H9 (cell line): ENCODE measurements around the gene MGMT. TPM values are rescaled to one million over a fixed set of nuclear protein-coding genes. Genes with fewer than 3 reads are reported as not detected.

Experiments used
- DNase-seq: peaks from one replicate; pipeline ENCODE4 v3.0.0-alpha.2; 2017
- H2AFZ ChIP-seq: one replicate; pipeline ENCODE4 v1.6.1; 2013; ENCODE audit warnings: mild to moderate bottlenecking, low read length, control low read depth, moderate library complexity
- H2AK5ac ChIP-seq: 2 replicates; pipeline ENCODE4 v1.6.1; 2013; ENCODE audit warnings: low read length, control low read depth, mixed read lengths; ENCODE audit not compliant: insufficient read length
- H2BK120ac ChIP-seq: one replicate; pipeline ENCODE4 v1.6.1; 2013; ENCODE audit warnings: low read depth, mild to moderate bottlenecking, low read length, control low read depth, inconsistent platforms; ENCODE audit not compliant: poor library complexity, severe bottlenecking
- H2BK12ac ChIP-seq: 2 replicates; pipeline ENCODE4 v1.6.1; 2013; ENCODE audit warnings: low read length, control low read depth, mixed read lengths, low read depth; ENCODE audit not compliant: insufficient read length
- H2BK15ac ChIP-seq: 2 replicates; pipeline ENCODE4 v1.6.1; 2013; ENCODE audit warnings: low read depth, low read length, control low read depth
- H2BK20ac ChIP-seq: one replicate; pipeline ENCODE4 v1.6.1; 2013; ENCODE audit warnings: low read depth, mild to moderate bottlenecking, low read length, control low read depth, inconsistent platforms; ENCODE audit not compliant: poor library complexity, severe bottlenecking
- H2BK5ac ChIP-seq: 2 replicates; pipeline ENCODE4 v1.6.1; 2013; ENCODE audit warnings: low read length, control low read depth, mixed read lengths; ENCODE audit not compliant: insufficient read length
- H3K14ac ChIP-seq: 2 replicates; pipeline ENCODE4 v1.6.1; 2013; ENCODE audit warnings: low read length, control low read depth; ENCODE audit not compliant: insufficient read depth
- H3K18ac ChIP-seq: 2 replicates; pipeline ENCODE4 v1.6.1; 2013; ENCODE audit warnings: low read depth, mild to moderate bottlenecking, mixed read lengths, low read length, control low read depth; ENCODE audit not compliant: insufficient read length
- H3K23ac ChIP-seq: 2 replicates; pipeline ENCODE4 v1.6.1; 2013; ENCODE audit warnings: low read length, control low read depth, mixed read lengths, low read depth; ENCODE audit not compliant: insufficient read length
- H3K23me2 ChIP-seq: 2 replicates; pipeline ENCODE4 v1.6.1; 2013; ENCODE audit warnings: low read depth, mild to moderate bottlenecking, mixed read lengths, low read length, control low read depth; ENCODE audit not compliant: insufficient read length, poor library complexity, severe bottlenecking
- H3K27ac ChIP-seq: 2 replicates; pipeline ENCODE4 v1.5.1; 2013; ENCODE audit warnings: low read length, control low read depth, mixed read lengths, low read depth; ENCODE audit not compliant: insufficient read length
- H3K27me3 ChIP-seq: 2 replicates; pipeline ENCODE4 v1.6.1; 2013; ENCODE audit warnings: low read length, control low read depth, inconsistent platforms; ENCODE audit not compliant: insufficient read depth
- H3K4ac ChIP-seq: 2 replicates; pipeline ENCODE4 v1.6.1; 2013; ENCODE audit warnings: low read depth, mild to moderate bottlenecking, control low read depth, inconsistent platforms, low read length, moderate library complexity
- H3K4me1 ChIP-seq: 2 replicates; pipeline ENCODE4 v1.6.1; 2013; ENCODE audit warnings: low read length, control low read depth, inconsistent platforms; ENCODE audit not compliant: insufficient read depth
- H3K4me2 ChIP-seq: 2 replicates; pipeline ENCODE4 v1.6.1; 2013; ENCODE audit warnings: low read length, control low read depth, mixed read lengths; ENCODE audit not compliant: insufficient read length, insufficient read depth
- H3K56ac ChIP-seq: 2 replicates; pipeline ENCODE4 v1.6.1; 2013; ENCODE audit warnings: low read depth, mild to moderate bottlenecking, mixed read lengths, low read length, control low read depth; ENCODE audit not compliant: insufficient read length
- H3K79me1 ChIP-seq: 2 replicates; pipeline ENCODE4 v1.6.1; 2013; ENCODE audit warnings: low read depth, mild to moderate bottlenecking, moderate library complexity, low read length, control low read depth, inconsistent platforms; ENCODE audit not compliant: insufficient read depth, poor library complexity, severe bottlenecking
- H3K79me2 ChIP-seq: 2 replicates; pipeline ENCODE4 v1.6.1; 2013; ENCODE audit warnings: low read length, control low read depth, inconsistent platforms; ENCODE audit not compliant: insufficient read depth
- H3K9ac ChIP-seq: 2 replicates; pipeline ENCODE4 v1.6.1; 2013; ENCODE audit warnings: low read length, control low read depth, mixed read lengths; ENCODE audit not compliant: insufficient read length; ENCODE audit errors: extremely low read depth
- H3K9me3 ChIP-seq: one replicate; pipeline ENCODE4 v1.6.1; 2013; ENCODE audit warnings: low read depth, low read length, inconsistent platforms; ENCODE audit not compliant: control insufficient read depth
- H3T11ph ChIP-seq: one replicate; pipeline ENCODE4 v1.6.1; 2013; ENCODE audit warnings: mild to moderate bottlenecking, low read length, control low read depth, inconsistent platforms
- H4K20me1 ChIP-seq: one replicate; pipeline ENCODE4 v1.6.1; 2013; ENCODE audit not compliant: control insufficient read depth, insufficient read length, insufficient read depth
- H4K5ac ChIP-seq: 2 replicates; pipeline ENCODE4 v1.6.1; 2013; ENCODE audit warnings: low read depth, mild to moderate bottlenecking, mixed read lengths, low read length, control low read depth; ENCODE audit not compliant: insufficient read length
- H4K8ac ChIP-seq: replicated peaks from 2 replicates; pipeline ENCODE4 v1.6.1; 2013; ENCODE audit warnings: low read length, control low read depth, mixed read lengths, low read depth; ENCODE audit not compliant: insufficient read length
- H4K91ac ChIP-seq: 2 replicates; pipeline ENCODE4 v1.6.1; 2013; ENCODE audit warnings: low read depth, mild to moderate bottlenecking, moderate library complexity, mixed read lengths, low read length, control low read depth; ENCODE audit not compliant: insufficient read length
- H3K27ac Mint-ChIP-seq, 3 experiments: 2 replicates in 2 of 3; 3 replicates in 1 of 3; pipeline ENCODE4 v1.8.0; 2020 to 2021; ENCODE audit warnings: mixed read lengths in 3 of 3, mild to moderate bottlenecking in 1 of 3, moderate library complexity in 1 of 3
- H3K27me3 Mint-ChIP-seq: 2 replicates; pipeline ENCODE4 v1.8.0; 2021; ENCODE audit warnings: low read depth, mild to moderate bottlenecking, moderate library complexity, mixed read lengths
- H3K36me3 Mint-ChIP-seq, 3 experiments: 2 replicates in 2 of 3; 3 replicates in 1 of 3; pipeline ENCODE4 v1.8.0; 2020 to 2021; ENCODE audit warnings: low read depth in 3 of 3, mixed read lengths in 3 of 3; ENCODE audit not compliant: insufficient read depth in 1 of 3
- H3K4me1 Mint-ChIP-seq, 2 experiments: 2 replicates each; pipeline ENCODE4 v1.8.0; 2020; ENCODE audit warnings: mixed read lengths in 2 of 2
- H3K4me3 Mint-ChIP-seq, 2 experiments: 2 replicates in 1 of 2; 3 replicates in 1 of 2; pipeline ENCODE4 v1.8.0; 2020 to 2021; ENCODE audit warnings: mild to moderate bottlenecking in 2 of 2, mixed read lengths in 2 of 2, moderate library complexity in 1 of 2
- H3K9me3 Mint-ChIP-seq, 2 experiments: 2 replicates in 1 of 2; 3 replicates in 1 of 2; pipeline ENCODE4 v1.8.0; 2020; ENCODE audit warnings: mild to moderate bottlenecking in 2 of 2, mixed read lengths in 2 of 2, moderate library complexity in 1 of 2
- WGBS: extraction: QIAGEN DNeasy Blood & Tissue Kit; methylation state at CpG from one replicate; pipeline ENCODE4 v1.1.7; 2013; ENCODE audit warnings: missing lambda C conversion rate, low lambda C conversion rate, mixed read lengths; ENCODE audit not compliant: insufficient read length; ENCODE audit errors: extremely low coverage; 5-methylcytosine and 5-hydroxymethylcytosine counted together
- total RNA-seq: library from RNA; stranded (reverse); gene quantifications from 2 replicates; pipeline ENCODE4 v1.2.1, GENCODE V29; 2021
- TF ChIP-seq, protein P1 (sequence below): fragments of 200-600 bp; sonication (generic); conservative IDR thresholded peaks from 3 replicates; pipeline ENCODE4 v1.8.0; 2021; ENCODE audit warnings: antibody characterized with exemption, mild to moderate bottlenecking

Gene MGMT
- total RNA-seq, 1 experiment from 2014 or later, result 18.4 TPM

DNA sequence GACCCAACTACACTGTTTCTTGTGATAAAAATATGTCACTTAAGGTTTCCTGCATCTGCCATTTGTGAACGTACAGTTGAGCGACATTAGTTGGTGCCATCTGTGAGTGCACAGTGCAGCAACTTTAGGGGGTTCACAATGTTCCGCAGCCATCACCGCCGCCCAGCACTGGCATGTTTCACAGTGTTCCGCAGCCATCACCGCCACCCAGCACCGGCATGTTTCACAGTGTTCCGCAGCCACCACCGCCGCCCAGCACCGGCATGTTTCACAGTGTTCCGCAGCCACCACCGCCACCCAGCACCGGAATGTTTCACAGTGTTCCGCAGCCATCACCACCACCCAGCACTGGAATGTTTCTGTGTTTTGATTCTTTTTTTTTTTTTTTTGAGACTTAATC lies 83.0 kb downstream of the MGMT start:
- Histone ChIP-seq H3K79me2 (no peaks in the 10 kb centered on the region), H3K9me3 (no peaks in the 10 kb centered on the region), H3T11ph (no peak overlapping the region), H2BK15ac (no peak overlapping the region), H3K79me1 (no peaks in the 10 kb centered on the region), H2BK20ac (no peak overlapping the region), H3K18ac (no peak overlapping the region), H3K27ac (no peak overlapping the region), H4K20me1 (no peaks in the 10 kb centered on the region), H3K9ac (no peak overlapping the region), H3K4ac (no peak overlapping the region), H2BK120ac (no peak overlapping the region), H4K5ac (no peak overlapping the region), H3K14ac (0 out of 2 replicates have a peak overlapping the region, but pooled peaks have one; percentile 35), H3K4me2 (no peak overlapping the region), H2AK5ac (no peak overlapping the region), H3K4me1 (no peaks in the 10 kb centered on the region), H3K56ac (no peak overlapping the region), H3K27me3 (no peaks in the 10 kb centered on the region), H2BK5ac (no peak overlapping the region), H3K23me2 (no peaks in the 10 kb centered on the region), H2BK12ac (no peak overlapping the region), H4K8ac (no peak overlapping the region), H3K23ac (no peak overlapping the region), H2AFZ (no peak overlapping the region), H4K91ac (no peak overlapping the region)
- Mint-ChIP-seq H3K4me1 (peaks cover 0 to 3% of the 10 kb centered on the region in 2 experiments; a peak in 1 of 4 replicates), H3K27me3 (no peaks in the 10 kb centered on the region), H3K4me3 (no peak overlapping the region), H3K9me3 (no peaks in the 10 kb centered on the region), H3K36me3 (no peaks in the 10 kb centered on the region; a peak in 1 of 7 replicates), H3K27ac (peak overlapping the region in 1 of 3 experiments; percentile 44; a peak in 1 of 7 replicates)
- no CpG with 5 or more reads among the region's 16 CpGs for WGBS
- no peak for DNase-seq
- TF ChIP-seq, protein P1, sequence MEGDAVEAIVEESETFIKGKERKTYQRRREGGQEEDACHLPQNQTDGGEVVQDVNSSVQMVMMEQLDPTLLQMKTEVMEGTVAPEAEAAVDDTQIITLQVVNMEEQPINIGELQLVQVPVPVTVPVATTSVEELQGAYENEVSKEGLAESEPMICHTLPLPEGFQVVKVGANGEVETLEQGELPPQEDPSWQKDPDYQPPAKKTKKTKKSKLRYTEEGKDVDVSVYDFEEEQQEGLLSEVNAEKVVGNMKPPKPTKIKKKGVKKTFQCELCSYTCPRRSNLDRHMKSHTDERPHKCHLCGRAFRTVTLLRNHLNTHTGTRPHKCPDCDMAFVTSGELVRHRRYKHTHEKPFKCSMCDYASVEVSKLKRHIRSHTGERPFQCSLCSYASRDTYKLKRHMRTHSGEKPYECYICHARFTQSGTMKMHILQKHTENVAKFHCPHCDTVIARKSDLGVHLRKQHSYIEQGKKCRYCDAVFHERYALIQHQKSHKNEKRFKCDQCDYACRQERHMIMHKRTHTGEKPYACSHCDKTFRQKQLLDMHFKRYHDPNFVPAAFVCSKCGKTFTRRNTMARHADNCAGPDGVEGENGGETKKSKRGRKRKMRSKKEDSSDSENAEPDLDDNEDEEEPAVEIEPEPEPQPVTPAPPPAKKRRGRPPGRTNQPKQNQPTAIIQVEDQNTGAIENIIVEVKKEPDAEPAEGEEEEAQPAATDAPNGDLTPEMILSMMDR, result no peak
